ENCODE data around the gene DHX35. TPM values are rescaled to one million over a fixed set of nuclear protein-coding genes. Genes with fewer than 3 reads are reported as not detected.

Gene DHX35
- polyA plus RNA-seq, 1 donor from 2014 or later: 5.9 TPM

Other genes starting within 250 kb of the DHX35 start
- not detected for gene SLC32A1, start 237.9 kb upstream of the DHX35 start, polyA plus RNA-seq
- gene ACTR5, start 213.9 kb upstream of the DHX35 start, polyA plus RNA-seq: 12.5 TPM
- 68.0 TPM for gene PPP1R16B, start 156.6 kb upstream of the DHX35 start, polyA plus RNA-seq
- gene FAM83D, start 35.9 kb upstream of the DHX35 start, polyA plus RNA-seq: 0.75 TPM